Measurements from ENCODE around the gene RPS3. TPM values are rescaled to one million over a fixed set of nuclear protein-coding genes. Genes with fewer than 3 reads are reported as not detected.

The RPS3 gene
- total RNA-seq, 1 experiment from 2014 or later: 3,765 TPM

GRCh38 chr11:75389925-75390324 lies 9.4 kb upstream of the RPS3 start:
- Mint-ChIP-seq H3K27me3 (ENCODE audit: low read depth) (no peaks in the 10 kb centered on the region; the same call in 1 of the 2 replicates), H3K9me3 (no peaks in the 10 kb centered on the region), H3K27ac (no peak overlapping the region), H3K4me3 (no peak overlapping the region), H3K4me1 (peaks cover 0 to 1% of the 10 kb centered on the region in 2 experiments; a peak in 2 of 4 replicates), H3K36me3 (ENCODE audit: insufficient read depth in 1 of 3, low read depth in 3 of 3) (no peaks in the 10 kb centered on the region)
- no peak overlapping the region for H3K4me2 ChIP-seq (ENCODE audit: insufficient read depth, insufficient read length, low read length)
- H3K18ac ChIP-seq (ENCODE audit: insufficient read length, low read depth, low read length): no peak overlapping the region
- no peaks in the 10 kb centered on the region for H3K79me2 ChIP-seq (ENCODE audit: insufficient read depth, low read length)
- no peak overlapping the region for H2AK5ac ChIP-seq (ENCODE audit: insufficient read length, low read length)
- no CpG with 5 or more reads among the region's 7 CpGs for WGBS (ENCODE audit: extremely low coverage, insufficient read length, low lambda C conversion rate)
- no peak overlapping the region for H2BK15ac ChIP-seq (ENCODE audit: low read depth, low read length)
- H3K23ac ChIP-seq (ENCODE audit: insufficient read length, low read depth, low read length): no peak overlapping the region
- no peak overlapping the region for H3K9ac ChIP-seq (ENCODE audit: extremely low read depth, insufficient read length, low read length)
- no peak overlapping the region for H3K14ac ChIP-seq (ENCODE audit: insufficient read depth, low read length)
- H2BK20ac ChIP-seq (ENCODE audit: low read depth, low read length, poor library complexity, severe bottlenecking): no peak overlapping the region
- H3K9me3 ChIP-seq (ENCODE audit: control insufficient read depth, low read depth, low read length): no peaks in the 10 kb centered on the region
- no peak overlapping the region for H4K5ac ChIP-seq (ENCODE audit: insufficient read length, low read depth, low read length)
- no peak overlapping the region for H2BK12ac ChIP-seq (ENCODE audit: insufficient read length, low read depth, low read length)
- no peaks in the 10 kb centered on the region for H3K4me1 ChIP-seq (ENCODE audit: insufficient read depth, low read length)
- no peak overlapping the region for H3K56ac ChIP-seq (ENCODE audit: insufficient read length, low read depth, low read length)
- H3K27me3 ChIP-seq (ENCODE audit: insufficient read depth, low read length): no peaks in the 10 kb centered on the region
- no peak overlapping the region for H2BK5ac ChIP-seq (ENCODE audit: insufficient read length, low read length)
- no peak overlapping the region for H2BK120ac ChIP-seq (ENCODE audit: low read depth, low read length, poor library complexity, severe bottlenecking)
- no peaks in the 10 kb centered on the region for H3K23me2 ChIP-seq (ENCODE audit: insufficient read length, low read depth, low read length, poor library complexity, severe bottlenecking)
- no peaks in the 10 kb centered on the region for H4K20me1 ChIP-seq (ENCODE audit: control insufficient read depth, insufficient read depth, insufficient read length)
- H3T11ph ChIP-seq (ENCODE audit: low read length): no peak overlapping the region
- H4K8ac ChIP-seq (replicated peaks; ENCODE audit: insufficient read length, low read depth, low read length): no peak overlapping the region
- no peak for TF ChIP-seq CTCF (conservative IDR thresholded peaks at IDR 0.05)
- no peak for DNase-seq
- H3K27ac ChIP-seq (ENCODE audit: insufficient read length, low read depth, low read length): no peak overlapping the region
- H3K4ac ChIP-seq (ENCODE audit: low read depth, low read length): no peak overlapping the region
- H2AFZ ChIP-seq (ENCODE audit: low read length): no peak overlapping the region
- H3K79me1 ChIP-seq (ENCODE audit: insufficient read depth, low read depth, low read length, poor library complexity, severe bottlenecking): no peaks in the 10 kb centered on the region
- no peak overlapping the region for H4K91ac ChIP-seq (ENCODE audit: insufficient read length, low read depth, low read length)
